Body of pancreas (tissue), 4 donors: ENCODE data around the gene NACC1.

Experiments
- POLR2A ChIP-seq, 3 donors: fragments of 450-650 bp; IDR thresholded peaks; one replicate each; pipeline ENCODE4 v1.6.1; 2016; ENCODE audit warnings: antibody characterized with exemption in 3 of 3, mild to moderate bottlenecking in 2 of 3
- TF ChIP-seq, protein P1 (sequence below), 7 experiments: fragments of 450-650 bp in 4 of 7; fragments of 200-600 bp in 3 of 7; sonication (generic) in 3 of 7; IDR thresholded peaks; one replicate each; pipeline ENCODE4 v1.5.1; 2016 to 2019; ENCODE audit warnings: antibody characterized with exemption in 7 of 7

DNA sequence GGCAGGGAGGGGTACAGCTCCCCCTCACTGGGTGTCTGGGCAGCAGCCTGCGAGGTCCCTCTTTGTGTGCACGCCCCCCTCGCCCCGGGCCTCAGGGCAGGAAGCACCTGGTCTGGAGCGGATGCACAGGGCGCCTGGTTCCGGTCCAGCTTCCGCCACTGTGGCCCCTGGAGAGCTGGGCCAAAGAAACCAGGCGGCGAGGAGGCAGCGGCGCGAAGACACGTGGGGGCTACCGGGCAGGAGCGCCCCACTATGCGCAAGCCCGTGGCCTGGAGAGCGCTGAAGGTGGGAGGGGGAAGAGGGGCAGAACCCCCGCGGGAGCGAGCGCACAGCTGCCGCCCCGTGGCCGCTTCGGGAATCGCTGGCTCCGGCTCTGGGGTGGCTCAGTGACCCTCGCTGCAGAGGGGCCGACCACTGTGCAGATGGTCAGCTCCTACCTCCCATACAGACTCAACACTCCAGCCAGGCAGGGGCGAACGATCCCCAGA is 13.7 kb upstream of the NACC1 start:
- TF ChIP-seq, protein P1, sequence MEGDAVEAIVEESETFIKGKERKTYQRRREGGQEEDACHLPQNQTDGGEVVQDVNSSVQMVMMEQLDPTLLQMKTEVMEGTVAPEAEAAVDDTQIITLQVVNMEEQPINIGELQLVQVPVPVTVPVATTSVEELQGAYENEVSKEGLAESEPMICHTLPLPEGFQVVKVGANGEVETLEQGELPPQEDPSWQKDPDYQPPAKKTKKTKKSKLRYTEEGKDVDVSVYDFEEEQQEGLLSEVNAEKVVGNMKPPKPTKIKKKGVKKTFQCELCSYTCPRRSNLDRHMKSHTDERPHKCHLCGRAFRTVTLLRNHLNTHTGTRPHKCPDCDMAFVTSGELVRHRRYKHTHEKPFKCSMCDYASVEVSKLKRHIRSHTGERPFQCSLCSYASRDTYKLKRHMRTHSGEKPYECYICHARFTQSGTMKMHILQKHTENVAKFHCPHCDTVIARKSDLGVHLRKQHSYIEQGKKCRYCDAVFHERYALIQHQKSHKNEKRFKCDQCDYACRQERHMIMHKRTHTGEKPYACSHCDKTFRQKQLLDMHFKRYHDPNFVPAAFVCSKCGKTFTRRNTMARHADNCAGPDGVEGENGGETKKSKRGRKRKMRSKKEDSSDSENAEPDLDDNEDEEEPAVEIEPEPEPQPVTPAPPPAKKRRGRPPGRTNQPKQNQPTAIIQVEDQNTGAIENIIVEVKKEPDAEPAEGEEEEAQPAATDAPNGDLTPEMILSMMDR (IDR thresholded peaks at IDR 0.05): peak in 6 of 7 experiments; percentile 25 to 55 (median 43)
- no peak for TF ChIP-seq POLR2A (IDR thresholded peaks at IDR 0.05)
